HEK293 (cell line): ENCODE data around the gene DIS3L2.

Experiments used
- CTCF ChIA-PET: fragments of 350-600 bp; formaldehyde crosslinking; extraction: SDS; loops from one replicate; lab custom pipeline; 2021; ENCODE audit warnings: antibody characterized with exemption; lab: Yijun Ruan, JAX
- POLR2A ChIA-PET: fragments of 300-600 bp; formaldehyde crosslinking; extraction: SDS; loops from one replicate; lab custom pipeline; 2020; ENCODE audit warnings: antibody characterized with exemption, inconsistent platforms; lab: Yijun Ruan, JAX
- H3K27ac ChIP-seq: fragments of 200-500 bp; sonication (Bioruptor generic); 2 replicates; pipeline ENCODE4 v1.5.1; 2014; ENCODE audit warnings: low read depth, low read length, control low read depth, inconsistent platforms; ENCODE audit errors: extremely low read depth
- H3K36me3 ChIP-seq, 2 experiments: fragments of 200-500 bp in 1 of 2; sonication (Bioruptor generic) in 1 of 2; 1 replicate in 1 of 2; 2 replicates in 1 of 2; pipeline ENCODE4 v1.5.1; 2014 to 2017; ENCODE audit warnings: inconsistent platforms in 2 of 2, low read length in 2 of 2; ENCODE audit not compliant: control insufficient read depth in 2 of 2, insufficient read depth in 1 of 2
- H3K4me1 ChIP-seq: fragments of 200-500 bp; sonication (Bioruptor generic); 2 replicates; pipeline ENCODE4 v1.5.1; 2014; ENCODE audit warnings: mild to moderate bottlenecking, low read length, inconsistent platforms; ENCODE audit not compliant: control insufficient read depth, insufficient read depth
- H3K4me3 ChIP-seq: 2 replicates; pipeline ENCODE4 v1.5.1; 2011; ENCODE audit warnings: low read depth, mild to moderate bottlenecking, control low read depth, low read length, moderate library complexity
- H3K9me3 ChIP-seq: fragments of 200-500 bp; sonication (Bioruptor generic); 2 replicates; pipeline ENCODE4 v1.5.1; 2014; ENCODE audit warnings: low read depth, low read length, inconsistent platforms; ENCODE audit not compliant: control insufficient read depth, insufficient read depth
- GFI1B ChIP-seq: fragments of 450-650 bp; formaldehyde crosslinking; IDR thresholded peaks from 2 replicates; pipeline ENCODE4 v1.5.1; 2016; ENCODE audit warnings: missing biosample characterization, missing genetic modification characterization
- IKZF3 ChIP-seq: fragments of 450-650 bp; IDR thresholded peaks from 2 replicates; pipeline ENCODE4 v1.5.0; 2018; ENCODE audit warnings: missing biosample characterization, mild to moderate bottlenecking, missing genetic modification characterization, moderate library complexity
- KLF1 ChIP-seq: fragments of 450-650 bp; formaldehyde crosslinking; IDR thresholded peaks from 2 replicates; pipeline ENCODE4 v1.5.1; 2016; ENCODE audit warnings: missing biosample characterization, missing genetic modification characterization
- KLF16 ChIP-seq: fragments of 450-650 bp; formaldehyde crosslinking; IDR thresholded peaks from 2 replicates; pipeline ENCODE4 v1.5.1; 2017; ENCODE audit warnings: missing biosample characterization, missing genetic modification characterization
- KLF9 ChIP-seq: fragments of 450-650 bp; formaldehyde crosslinking; IDR thresholded peaks from 2 replicates; pipeline ENCODE4 v1.5.1; 2016; ENCODE audit warnings: missing biosample characterization, missing genetic modification characterization, low read depth
- OSR2 ChIP-seq: fragments of 450-650 bp; formaldehyde crosslinking; IDR thresholded peaks from 2 replicates; pipeline ENCODE4 v1.5.1; 2016; ENCODE audit warnings: missing biosample characterization, missing genetic modification characterization
- PRDM10 ChIP-seq: fragments of 450-650 bp; formaldehyde crosslinking; IDR thresholded peaks from 2 replicates; pipeline ENCODE4 v1.5.1; 2016; ENCODE audit warnings: missing biosample characterization, missing genetic modification characterization
- SCRT2 ChIP-seq: fragments of 450-650 bp; formaldehyde crosslinking; IDR thresholded peaks from 2 replicates; pipeline ENCODE4 v1.5.1; 2016; ENCODE audit warnings: missing biosample characterization, missing genetic modification characterization
- ZBTB20 ChIP-seq: fragments of 450-650 bp; formaldehyde crosslinking; IDR thresholded peaks from 2 replicates; pipeline ENCODE4 v1.5.1; 2016; ENCODE audit warnings: missing biosample characterization, missing genetic modification characterization
- ZBTB8A ChIP-seq: fragments of 450-650 bp; formaldehyde crosslinking; IDR thresholded peaks from 2 replicates; pipeline ENCODE4 v1.5.1; 2016; ENCODE audit warnings: missing biosample characterization, missing genetic modification characterization
- ZNF140 ChIP-seq: fragments of 450-650 bp; formaldehyde crosslinking; IDR thresholded peaks from 2 replicates; pipeline ENCODE4 v1.5.1; 2016; ENCODE audit warnings: missing biosample characterization, missing genetic modification characterization
- ZNF221 ChIP-seq: fragments of 450-650 bp; formaldehyde crosslinking; IDR thresholded peaks from 2 replicates; pipeline ENCODE4 v1.5.1; 2017; ENCODE audit warnings: missing biosample characterization, missing genetic modification characterization, borderline replicate concordance
- ZNF26 ChIP-seq: fragments of 450-650 bp; formaldehyde crosslinking; IDR thresholded peaks from 2 replicates; pipeline ENCODE4 v1.5.1; 2016; ENCODE audit warnings: missing biosample characterization, missing genetic modification characterization
- ZNF37A ChIP-seq: fragments of 450-650 bp; IDR thresholded peaks from 2 replicates; pipeline ENCODE4 v1.5.1; 2018; ENCODE audit warnings: missing biosample characterization, missing genetic modification characterization
- ZNF391 ChIP-seq: fragments of 450-650 bp; formaldehyde crosslinking; IDR thresholded peaks from 2 replicates; pipeline ENCODE4 v1.5.1; 2016; ENCODE audit warnings: low read depth, missing biosample characterization, missing genetic modification characterization, borderline replicate concordance
- ZNF529 ChIP-seq: fragments of 450-650 bp; formaldehyde crosslinking; IDR thresholded peaks from 2 replicates; pipeline ENCODE4 v1.5.1; 2017; ENCODE audit warnings: missing genetic modification characterization, missing biosample characterization; ENCODE audit not compliant: insufficient replicate concordance
- ZNF623 ChIP-seq: fragments of 450-650 bp; formaldehyde crosslinking; IDR thresholded peaks from 2 replicates; pipeline ENCODE4 v1.5.1; 2016; ENCODE audit warnings: missing biosample characterization, missing genetic modification characterization
- ZNF677 ChIP-seq: fragments of 450-650 bp; IDR thresholded peaks from 2 replicates; pipeline ENCODE4 v1.5.0; 2018; ENCODE audit warnings: missing biosample characterization, mild to moderate bottlenecking, missing genetic modification characterization, moderate library complexity
- ZNF701 ChIP-seq: fragments of 450-650 bp; formaldehyde crosslinking; IDR thresholded peaks from 2 replicates; pipeline ENCODE4 v1.5.1; 2016; ENCODE audit warnings: missing biosample characterization, missing genetic modification characterization
- ZNF785 ChIP-seq: fragments of 450-650 bp; formaldehyde crosslinking; IDR thresholded peaks from 2 replicates; pipeline ENCODE4 v1.5.1; 2016; ENCODE audit warnings: missing biosample characterization, missing genetic modification characterization
- TF ChIP-seq, protein P1 (sequence below): fragments of 450-650 bp; formaldehyde crosslinking; IDR thresholded peaks from 2 replicates; pipeline ENCODE4 v1.5.1; 2016; ENCODE audit warnings: missing biosample characterization, missing genetic modification characterization
- TF ChIP-seq, protein P2 (sequence below): fragments of 450-650 bp; formaldehyde crosslinking; IDR thresholded peaks from 2 replicates; pipeline ENCODE4 v1.5.1; 2016; ENCODE audit warnings: missing biosample characterization, missing genetic modification characterization, borderline replicate concordance

Gene DIS3L2

DNA sequence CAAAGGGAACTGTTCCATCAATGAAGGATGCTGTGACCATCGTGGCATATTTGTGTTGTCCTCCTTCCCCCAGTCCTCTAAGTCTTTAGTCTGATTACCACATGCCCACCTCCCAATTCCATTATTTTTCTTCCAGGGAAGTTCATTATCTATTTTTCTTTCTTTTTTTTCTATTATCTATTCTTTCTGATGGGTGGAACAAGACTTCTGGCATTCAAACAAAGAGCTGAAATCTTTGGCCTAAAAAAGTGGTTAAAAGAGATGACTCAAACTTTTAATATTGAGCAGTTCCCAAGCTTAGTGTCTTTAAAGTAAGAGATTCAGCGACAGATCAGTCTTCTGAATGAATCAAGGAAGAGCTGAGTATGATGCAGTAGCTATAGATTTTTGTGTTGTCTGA lies 66.6 kb downstream of the DIS3L2 start:
- H3K4me3 ChIP-seq = no peak overlapping the region
- peaks cover 0 to 4% of the 10 kb centered on the region in 2 experiments; a peak in 1 of 3 replicates for H3K36me3 ChIP-seq
- no peak for TF ChIP-seq GFI1B (tag by site-specific recombination)
- TF ChIP-seq PRDM10 = no peak
- no peak for TF ChIP-seq ZNF221 (tag by site-specific recombination)
- no peak for TF ChIP-seq ZBTB8A (tag by site-specific recombination)
- no peak for TF ChIP-seq ZNF529
- TF ChIP-seq ZNF26 (tag by site-specific recombination) = no peak
- no peak for TF ChIP-seq IKZF3 (tag by site-specific recombination)
- TF ChIP-seq ZNF37A (tag by site-specific recombination) = no peak
- TF ChIP-seq, protein P1, sequence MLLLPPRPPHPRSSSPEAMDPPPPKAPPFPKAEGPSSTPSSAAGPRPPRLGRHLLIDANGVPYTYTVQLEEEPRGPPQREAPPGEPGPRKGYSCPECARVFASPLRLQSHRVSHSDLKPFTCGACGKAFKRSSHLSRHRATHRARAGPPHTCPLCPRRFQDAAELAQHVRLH (tag by site-specific recombination) = no peak
- TF ChIP-seq ZNF623 (tag by site-specific recombination) = no peak
- TF ChIP-seq ZNF701 (tag by site-specific recombination) = no peak
- TF ChIP-seq ZNF677 (tag by site-specific recombination) = no peak
- no peak for TF ChIP-seq SCRT2
- no peak for TF ChIP-seq KLF9 (tag by site-specific recombination)
- no peak for TF ChIP-seq ZNF140 (tag by site-specific recombination)
- ChIA-PET POLR2A (no interaction called here), CTCF (interaction anchor here (0.6 kb wide), 1 partner anchor 59 kb away, joined by 3 read pairs; no protein-coding TSS in a partner anchor)
- peaks cover 29% of the 10 kb centered on the region for H3K4me1 ChIP-seq
- no peak overlapping the region for H3K27ac ChIP-seq
- no peaks in the 10 kb centered on the region for H3K9me3 ChIP-seq

- Histone ChIP-seq H3K27ac (no peak overlapping the region), H3K36me3 (peaks cover 0 to 4% of the 10 kb centered on the region in 2 experiments; a peak in 1 of 3 replicates)
- TF ChIP-seq ZNF785 (no peak), ZBTB20 (tag by site-specific recombination) (no peak), OSR2 (0 out of 2 replicates have a peak, but pooled peaks have one; percentile 22), ZNF391 (no peak), KLF16 (no peak), KLF1 (tag by site-specific recombination) (no peak)
- TF ChIP-seq, protein P2, sequence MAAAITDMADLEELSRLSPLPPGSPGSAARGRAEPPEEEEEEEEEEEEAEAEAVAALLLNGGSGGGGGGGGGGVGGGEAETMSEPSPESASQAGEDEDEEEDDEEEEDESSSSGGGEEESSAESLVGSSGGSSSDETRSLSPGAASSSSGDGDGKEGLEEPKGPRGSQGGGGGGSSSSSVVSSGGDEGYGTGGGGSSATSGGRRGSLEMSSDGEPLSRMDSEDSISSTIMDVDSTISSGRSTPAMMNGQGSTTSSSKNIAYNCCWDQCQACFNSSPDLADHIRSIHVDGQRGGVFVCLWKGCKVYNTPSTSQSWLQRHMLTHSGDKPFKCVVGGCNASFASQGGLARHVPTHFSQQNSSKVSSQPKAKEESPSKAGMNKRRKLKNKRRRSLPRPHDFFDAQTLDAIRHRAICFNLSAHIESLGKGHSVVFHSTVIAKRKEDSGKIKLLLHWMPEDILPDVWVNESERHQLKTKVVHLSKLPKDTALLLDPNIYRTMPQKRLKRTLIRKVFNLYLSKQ (tag by site-specific recombination) = no peak
- TF ChIP-seq, all 188 proteins: peak for 1
- ChIA-PET CTCF (interaction anchor here (0.6 kb wide), 1 partner anchor 59 kb away, joined by 3 read pairs; no protein-coding TSS in a partner anchor), POLR2A (no interaction called here)
- Histone ChIP-seq H3K9me3 (no peaks in the 10 kb centered on the region), H3K4me3 (no peak overlapping the region), H3K4me1 (peaks cover 29% of the 10 kb centered on the region)
Measured at GRCh38 chr2:232028631-232029030, 67.1 kb downstream of the DIS3L2 start.
